ENCODE results near the gene CXorf65.

CXorf65 gene

GRCh38 chrX:71056867-71057266, 49.7 kb downstream of the CXorf65 start:
- Histone ChIP-seq H3K4me3 (ENCODE audit: low read depth in 1 of 2, low read length in 2 of 2) (no peak overlapping the region), H3K9me3 (ENCODE audit: low read length) (no peaks in the 10 kb centered on the region), H3K9ac (ENCODE audit: low read length) (no peak overlapping the region), H3K27me3 (ENCODE audit: control insufficient read depth in 1 of 2, insufficient read depth in 2 of 2, low read length in 2 of 2) (no peaks in the 10 kb centered on the region), H3K36me3 (ENCODE audit: insufficient read depth, low read length) (peaks cover 14% of the 10 kb centered on the region), H3K27ac (ENCODE audit: low read depth, low read length) (no peak overlapping the region), H3K4me1 (ENCODE audit: insufficient read depth, low read length) (no peaks in the 10 kb centered on the region)
